Ovary (tissue), 9 donors: ENCODE data around the gene INSIG1. TPM values are rescaled to one million over a fixed set of nuclear protein-coding genes. Genes with fewer than 3 reads are reported as not detected.

ENCODE experiments used
- DNase-seq, 5 donors: peaks; one replicate each; pipeline ENCODE4 v3.0.0-alpha.2; 2019 to 2020
- H3K27ac ChIP-seq, 2 donors: fragments of 200-600 bp; one replicate each; pipeline versions ENCODE4 v1.5.1 to v1.8.0; 2019 to 2022
- H3K27me3 ChIP-seq: fragments of 200-600 bp; one replicate; pipeline ENCODE4 v1.8.0; 2022
- H3K36me3 ChIP-seq: fragments of 200-600 bp; sonication (generic); one replicate; pipeline ENCODE4 v1.5.1; 2019
- H3K4me1 ChIP-seq: one replicate; pipeline ENCODE4 v1.8.1; 2013; ENCODE audit warnings: mild to moderate bottlenecking, moderate library complexity; ENCODE audit not compliant: insufficient read depth
- H3K4me3 ChIP-seq: fragments of 200-600 bp; sonication (generic); one replicate; pipeline ENCODE4 v1.5.1; 2017
- H3K9me3 ChIP-seq, 2 donors: fragments of 200-600 bp in 1 of 2; sonication (generic) in 1 of 2; one replicate each; pipeline versions ENCODE4 v1.5.1 to v1.8.1; 2013 to 2019; ENCODE audit warnings: mild to moderate bottlenecking in 1 of 2, moderate library complexity in 1 of 2
- CTCF ChIP-seq, 3 donors: fragments of 450-650 bp in 2 of 3; fragments of 200-600 bp in 1 of 3; IDR thresholded peaks; one replicate each; pipeline versions ENCODE4 v1.5.1 to v1.8.0; 2016 to 2022; ENCODE audit warnings: antibody characterized with exemption in 3 of 3, mild to moderate bottlenecking in 1 of 3
- EP300 ChIP-seq: sonication (generic); formaldehyde crosslinking; IDR thresholded peaks from one replicate; pipeline ENCODE4 v1.6.1; 2017; ENCODE audit warnings: antibody characterized with exemption
- POLR2A ChIP-seq: fragments of 450-650 bp; IDR thresholded peaks from one replicate; pipeline ENCODE4 v1.6.1; 2017; ENCODE audit warnings: antibody characterized with exemption, mild to moderate bottlenecking, moderate library complexity
- WGBS, 3 donors: extraction: QIAGEN DNeasy Blood & Tissue Kit in 1 of 3; methylation state at CpG; one replicate each; pipeline versions ENCODE4 v1.1.5 to v1.1.7; 2013 to 2017; 5-methylcytosine and 5-hydroxymethylcytosine counted together
- intact Hi-C, 4 donors: fragments of 100-400 bp; cut with DNase I; formaldehyde crosslinking; loops; one replicate each; pipeline versions ENCODE4 v1.11.0 to v1.15.1; 2022 to 2023
- polyA plus RNA-seq, 2 donors: library from polyadenylated mRNA; stranded (reverse); fragments of 200-250 nt in 1 of 2; fragments of 350-450 nt in 1 of 2; fragmentation: Illumina TruSeq in 1 of 2; extraction: RNeasy Lipid Tissue Mini Kit (QIAGEN cat#74804) in 1 of 2; gene quantifications; one replicate each; pipeline ENCODE4 v1.2.3, GENCODE V29; 2013 to 2014
- total RNA-seq, 7 donors: library from RNA; depleted of rRNA in 2 of 7; stranded (reverse); fragments of >200 nt in 2 of 7; fragmentation: NEBNext Ultra II Directional in 3 of 7; extraction: Animal tissue kit (Norgen Biotek cat#: 25700) in 3 of 7; gene quantifications; one replicate each; pipeline versions ENCODE4 v1.1.0 to v1.2.4, GENCODE V29; 2016 to 2023
- donor health status: DM: no; HTN: no; CAD: no; lungs with moderate emphysema.
- donor health status: DM: no; HTN: no; CAD: no.
- donor health status: Bipolar disorder and iron deficiency.
- donor health status: DM: yes; HTN: yes; CAD: no.
- donor health status: DM: no; HTN: no; CAD: no.
- donor health status: DM: yes; HTN: yes; CAD: no.

The INSIG1 gene
- total and polyA plus RNA-seq, 9 donors: 15.0 to 186 (median 30.5) TPM

GRCh38 chr7:155269766-155270585 lies 27.7 kb upstream of the INSIG1 start:
- no peak overlapping the region for H3K27ac ChIP-seq
- no peak for DNase-seq
- 72 to 81% (median 72%) methylated on average over 20 of the region's 20 CpGs for WGBS, 3 donors

GRCh38 chr7:155270861-155271260 lies 26.8 kb upstream of the INSIG1 start:
- WGBS, 3 donors: 77 to 85% (median 77%) methylated on average over 3 of the region's 3 CpGs
- Histone ChIP-seq H3K36me3 (no peaks in the 10 kb centered on the region), H3K4me1 (no peaks in the 10 kb centered on the region), H3K27ac (no peak overlapping the region), H3K4me3 (no peak overlapping the region), H3K27me3 (no peaks in the 10 kb centered on the region), H3K9me3 (no peaks in the 10 kb centered on the region)
- DNase-seq: no peak
- intact Hi-C loops: no loop called here
- no peak for TF ChIP-seq EP300
- TF ChIP-seq CTCF (IDR thresholded peaks at IDR 0.05): no peak
- no peak for TF ChIP-seq POLR2A

More at GRCh38 chr7:155269766-155270585, 27.7 kb upstream of the INSIG1 start:
- no peaks in the 10 kb centered on the region for H3K36me3 ChIP-seq
- no peaks in the 10 kb centered on the region for H3K9me3 ChIP-seq
- H3K4me3 ChIP-seq: no peak overlapping the region
- TF ChIP-seq CTCF (IDR thresholded peaks at IDR 0.05) (no peak), POLR2A (no peak), EP300 (no peak)
- H3K4me1 ChIP-seq: no peaks in the 10 kb centered on the region
- intact Hi-C loops: no loop called here
- H3K27me3 ChIP-seq: no peaks in the 10 kb centered on the region

- Histone ChIP-seq H3K4me3 (no peak overlapping the region), H3K27ac (no peak overlapping the region), H3K36me3 (no peaks in the 10 kb centered on the region), H3K9me3 (no peaks in the 10 kb centered on the region), H3K27me3 (no peaks in the 10 kb centered on the region), H3K4me1 (no peaks in the 10 kb centered on the region)
- TF ChIP-seq POLR2A: no peak
- TF ChIP-seq CTCF (IDR thresholded peaks at IDR 0.05): no peak
- no peak for TF ChIP-seq EP300
- intact Hi-C loops: no loop called here
- DNase-seq: no peak
- 35 to 38% (median 35%) methylated on average over 4 of the region's 4 CpGs for WGBS, 3 donors
Measured at GRCh38 chr7:155274633-155275355, 22.9 kb upstream of the INSIG1 start.

GRCh38 chr7:155276042-155276799 lies 21.5 kb upstream of the INSIG1 start:
- Histone ChIP-seq H3K27me3 (no peaks in the 10 kb centered on the region), H3K27ac (no peak overlapping the region), H3K36me3 (no peaks in the 10 kb centered on the region), H3K4me1 (no peaks in the 10 kb centered on the region), H3K9me3 (no peaks in the 10 kb centered on the region), H3K4me3 (no peak overlapping the region)
- intact Hi-C loops: no loop called here
- TF ChIP-seq POLR2A (no peak), CTCF (IDR thresholded peaks at IDR 0.05) (no peak)
- WGBS, 3 donors: 62 to 75% (median 72%) methylated on average over 19 of the region's 19 CpGs
- DNase-seq: no peak
